ENCODE measurements around the gene JMJD4.

Gene JMJD4

DNA sequence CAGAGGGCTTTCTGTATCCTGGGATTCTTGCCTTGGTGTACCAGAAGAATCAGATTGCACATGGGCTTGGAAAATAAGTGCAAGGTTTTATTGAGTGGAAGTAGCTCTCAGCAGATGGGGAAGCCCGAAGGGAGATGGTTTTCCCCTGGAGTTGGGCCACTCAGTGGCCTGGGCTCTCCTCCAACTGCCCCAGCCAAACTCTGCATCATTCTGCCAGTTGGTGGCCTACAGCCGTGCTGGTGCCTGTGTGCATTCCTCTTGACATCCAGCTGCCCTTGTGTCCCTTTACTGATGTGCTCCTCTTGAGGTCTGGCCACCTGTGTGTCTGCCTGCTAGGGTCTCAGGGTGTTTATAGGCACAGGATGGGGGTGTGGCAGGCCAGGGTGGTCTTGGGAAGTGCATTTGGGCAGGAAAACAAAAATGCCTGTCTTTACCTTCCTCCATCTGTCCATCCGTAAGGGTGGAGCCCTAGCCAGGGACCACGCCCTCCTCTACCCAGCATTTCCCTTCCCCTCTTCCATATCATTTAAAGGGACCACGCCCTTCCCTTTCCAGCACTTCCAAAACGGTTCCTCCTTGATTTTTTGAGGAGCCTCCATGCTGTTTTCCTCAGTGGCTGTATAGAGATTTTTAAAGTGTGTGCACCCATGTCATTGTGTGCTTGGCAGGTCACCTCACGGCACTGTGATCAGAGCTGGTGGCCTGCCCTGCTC, 19.1 kb upstream of the JMJD4 start:
- in situ Hi-C loops (cut with MboI; ENCODE audit: low pct_unique_long_range_greater_than_20kb, low sequenced_read_pairs, unreplicated experiment): no loop called here
- no peak for DNase-seq (ENCODE audit: low spot score)
- no peak for TF ChIP-seq CTCF (IDR thresholded peaks at IDR 0.05; ENCODE audit: extremely low read depth, insufficient read depth, missing control alignments)

DNA sequence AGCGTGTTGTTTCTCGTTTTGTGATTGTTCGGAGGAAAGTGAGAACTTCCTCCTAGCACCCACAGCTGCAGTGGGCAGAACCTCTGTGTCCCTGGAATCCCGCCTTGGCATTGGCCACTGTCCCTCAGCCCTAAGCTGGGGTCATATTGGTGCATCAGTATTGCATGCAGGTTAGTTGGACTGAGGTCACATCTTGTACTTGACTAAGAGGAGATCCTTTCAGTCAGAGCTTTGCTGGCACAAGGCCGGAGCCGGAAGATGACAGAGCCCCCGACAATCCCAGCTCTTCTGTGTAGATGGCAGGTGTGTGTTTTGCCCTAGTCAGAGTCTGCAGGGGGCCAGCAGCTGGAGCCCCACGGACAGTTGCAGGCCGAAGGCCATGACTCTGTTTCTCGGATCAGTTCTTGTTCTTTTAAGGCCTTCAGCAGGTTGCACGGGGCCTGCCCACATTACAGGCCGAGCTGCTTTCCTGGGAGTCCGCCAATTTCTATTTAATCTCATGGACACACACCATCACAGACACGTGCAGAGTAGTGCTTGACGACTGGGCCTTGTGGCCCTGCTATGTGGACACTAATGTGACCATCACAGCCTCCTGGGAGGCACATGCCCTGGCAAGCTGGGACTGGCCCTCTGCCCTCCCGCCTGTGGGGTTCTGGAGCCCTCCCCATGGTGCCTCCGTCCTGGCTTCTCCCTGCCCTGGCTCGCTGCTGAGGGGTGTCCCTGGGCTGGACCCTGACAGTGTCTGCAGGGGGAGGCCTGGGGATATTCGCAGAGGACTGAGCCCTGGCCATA, 15.0 kb upstream of the JMJD4 start:
- in situ Hi-C loops (cut with MboI; ENCODE audit: low pct_unique_long_range_greater_than_20kb, low sequenced_read_pairs, unreplicated experiment): no loop called here
- TF ChIP-seq CTCF (IDR thresholded peaks at IDR 0.05; ENCODE audit: extremely low read depth, insufficient read depth, missing control alignments): no peak
- no peak for DNase-seq (ENCODE audit: low spot score)

- no peak for DNase-seq (ENCODE audit: low spot score)
- in situ Hi-C loops (cut with MboI; ENCODE audit: low pct_unique_long_range_greater_than_20kb, low sequenced_read_pairs, unreplicated experiment): no loop called here
- TF ChIP-seq CTCF (IDR thresholded peaks at IDR 0.05; ENCODE audit: extremely low read depth, insufficient read depth, missing control alignments): no peak
These were observed 14.1 kb upstream of the JMJD4 start for GRCh38 chr1:227749225-227749624.

DNA sequence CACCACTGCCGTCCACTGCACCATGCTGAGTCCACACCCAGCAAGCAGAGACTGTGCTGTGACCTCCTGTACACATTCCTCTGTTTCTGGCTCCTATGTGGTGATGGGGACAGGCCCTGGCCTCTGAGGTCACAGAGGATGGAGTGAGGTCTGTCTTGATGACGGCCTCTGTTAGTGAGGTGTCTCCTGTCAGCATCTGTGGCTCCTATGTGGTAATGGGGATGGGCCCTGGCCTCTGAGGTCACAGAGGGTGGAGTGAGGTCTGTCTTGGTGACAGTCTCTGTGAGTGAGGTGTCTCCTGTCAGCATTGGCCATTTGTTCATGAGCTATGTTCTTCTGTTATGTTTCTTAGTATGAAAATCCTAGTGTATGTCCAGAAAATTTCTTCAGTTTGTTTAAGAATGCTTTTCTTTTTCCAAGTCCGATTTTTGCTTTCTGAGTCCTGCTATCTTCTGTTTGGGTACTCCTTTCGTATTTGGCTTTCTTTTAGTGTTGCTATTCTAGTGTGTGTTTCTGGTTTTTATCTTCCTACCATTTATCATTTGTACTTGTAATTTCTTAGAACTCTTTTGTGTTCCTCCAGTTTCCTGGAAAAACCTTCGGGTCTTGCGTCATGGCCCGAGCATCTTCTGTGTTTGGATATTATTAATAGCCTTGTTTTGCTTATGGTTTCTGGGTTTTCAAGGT, 13.5 kb upstream of the JMJD4 start:
- DNase-seq (ENCODE audit: low spot score): no peak
- in situ Hi-C loops (cut with MboI; ENCODE audit: low pct_unique_long_range_greater_than_20kb, low sequenced_read_pairs, unreplicated experiment): no loop called here
- TF ChIP-seq CTCF (IDR thresholded peaks at IDR 0.05; ENCODE audit: extremely low read depth, insufficient read depth, missing control alignments): no peak

- no peak for DNase-seq (ENCODE audit: low spot score)
- no peak for TF ChIP-seq CTCF (IDR thresholded peaks at IDR 0.05; ENCODE audit: extremely low read depth, insufficient read depth, missing control alignments)
- in situ Hi-C loops (cut with MboI; ENCODE audit: low pct_unique_long_range_greater_than_20kb, low sequenced_read_pairs, unreplicated experiment): no loop called here
These were observed 12.9 kb upstream of the JMJD4 start for GRCh38 chr1:227747948-227748495.

GRCh38 chr1:227747382-227747781, 12.3 kb upstream of the JMJD4 start:
- in situ Hi-C loops (cut with MboI; ENCODE audit: low pct_unique_long_range_greater_than_20kb, low sequenced_read_pairs, unreplicated experiment): no loop called here
- no peak for TF ChIP-seq CTCF (IDR thresholded peaks at IDR 0.05; ENCODE audit: extremely low read depth, insufficient read depth, missing control alignments)
- DNase-seq (ENCODE audit: low spot score): no peak

All from GM13977 (cell line).